Neuronal stem cell (in vitro differentiated cells): ENCODE measurements around the gene EVL.
A peak's percentile ranks its signal among the peaks of the same experiment; 100 is the strongest.

Experiments
- DNase-seq: peaks from one replicate; pipeline ENCODE4 v3.0.0-alpha.2; 2013; ENCODE audit warnings: low spot score
- H2AFZ ChIP-seq: one replicate; pipeline ENCODE4 v1.6.1; 2013; ENCODE audit warnings: mild to moderate bottlenecking, low read length, inconsistent platforms
- H2AK5ac ChIP-seq: 2 replicates; pipeline ENCODE4 v1.6.1; 2013; ENCODE audit warnings: low read depth, mild to moderate bottlenecking, inconsistent platforms, low read length, moderate library complexity, mixed read lengths
- H2BK120ac ChIP-seq: 2 replicates; pipeline ENCODE4 v1.6.1; 2013; ENCODE audit warnings: low read depth, mild to moderate bottlenecking, inconsistent platforms, low read length, moderate library complexity, mixed read lengths
- H2BK12ac ChIP-seq: one replicate; pipeline ENCODE4 v1.6.1; 2013; ENCODE audit warnings: low read length, inconsistent platforms
- H2BK15ac ChIP-seq: 2 replicates; pipeline ENCODE4 v1.6.1; 2013; ENCODE audit warnings: mild to moderate bottlenecking, low read length, inconsistent platforms, mixed read lengths
- H2BK5ac ChIP-seq: one replicate; pipeline ENCODE4 v1.6.1; 2013; ENCODE audit warnings: inconsistent platforms, mild to moderate bottlenecking, low read length, moderate library complexity
- H3K14ac ChIP-seq: one replicate; pipeline ENCODE4 v1.6.1; 2013; ENCODE audit warnings: low read length, inconsistent platforms
- H3K18ac ChIP-seq: 2 replicates; pipeline ENCODE4 v1.6.1; 2013; ENCODE audit warnings: low read length, inconsistent platforms
- H3K23ac ChIP-seq: 2 replicates; pipeline ENCODE4 v1.6.1; 2013; ENCODE audit warnings: low read depth, mild to moderate bottlenecking, mixed read lengths, low read length, inconsistent platforms; ENCODE audit not compliant: poor library complexity
- H3K27ac ChIP-seq: replicated peaks from 3 replicates; pipeline ENCODE4 v1.5.1; 2013; ENCODE audit warnings: low read length, inconsistent platforms
- H3K27me3 ChIP-seq, 3 experiments: 2 replicates each; pipeline ENCODE4 v1.6.1; 2013; ENCODE audit warnings: low read length in 3 of 3, mild to moderate bottlenecking in 2 of 3, inconsistent platforms in 1 of 3, low read depth in 1 of 3, mixed read lengths in 1 of 3, moderate library complexity in 1 of 3; ENCODE audit not compliant: control insufficient read depth in 3 of 3, insufficient read depth in 3 of 3
- H3K36me3 ChIP-seq, 2 donors: replicated peaks in 1 of 2; 2 replicates each; pipeline ENCODE4 v1.6.1; 2013; ENCODE audit warnings: low read length in 2 of 2; ENCODE audit not compliant: control insufficient read depth in 2 of 2, insufficient read depth in 2 of 2
- H3K4ac ChIP-seq: 2 replicates; pipeline ENCODE4 v1.6.1; 2013; ENCODE audit warnings: inconsistent platforms, mild to moderate bottlenecking, low read length, moderate library complexity
- H3K4me1 ChIP-seq, 2 donors: 1 replicate in 1 of 2; 2 replicates in 1 of 2; pipeline ENCODE4 v1.6.1; 2013; ENCODE audit warnings: low read length in 2 of 2, low read depth in 1 of 2; ENCODE audit not compliant: control insufficient read depth in 2 of 2, insufficient read depth in 1 of 2
- H3K4me2 ChIP-seq: one replicate; pipeline ENCODE4 v1.6.1; 2013; ENCODE audit warnings: mild to moderate bottlenecking, low read length, inconsistent platforms; ENCODE audit not compliant: insufficient read depth, poor library complexity, severe bottlenecking
- H3K4me3 ChIP-seq, 2 donors: 2 replicates each; pipeline ENCODE4 v1.5.1; 2013; ENCODE audit warnings: low read length in 2 of 2, mild to moderate bottlenecking in 2 of 2, inconsistent platforms in 1 of 2, moderate library complexity in 1 of 2
- H3K79me1 ChIP-seq: one replicate; pipeline ENCODE4 v1.6.1; 2013; ENCODE audit warnings: low read depth, mild to moderate bottlenecking, inconsistent platforms, low read length, moderate library complexity
- H3K9ac ChIP-seq: one replicate; pipeline ENCODE4 v1.6.1; 2013; ENCODE audit warnings: mild to moderate bottlenecking, low read depth, low read length, inconsistent platforms; ENCODE audit not compliant: poor library complexity
- H3K9me3 ChIP-seq, 2 donors: replicated peaks in 1 of 2; 2 replicates each; pipeline versions ENCODE3 to v1.6.1; 2013; ENCODE audit warnings: low read length in 2 of 2, mild to moderate bottlenecking in 2 of 2, inconsistent platforms in 1 of 2, low read depth in 1 of 2, mixed read lengths in 1 of 2, moderate library complexity in 1 of 2; ENCODE audit not compliant: control insufficient read depth in 2 of 2, insufficient read depth in 1 of 2
- H4K8ac ChIP-seq: one replicate; pipeline ENCODE4 v1.6.1; 2013; ENCODE audit warnings: low read depth, mild to moderate bottlenecking, inconsistent platforms, low read length, moderate library complexity
- H4K91ac ChIP-seq: one replicate; pipeline ENCODE4 v1.6.1; 2013; ENCODE audit warnings: low read length, low read depth, mild to moderate bottlenecking, inconsistent platforms; ENCODE audit not compliant: poor library complexity
- WGBS, 2 donors: extraction: QIAGEN DNeasy Blood & Tissue Kit; methylation state at CpG; one replicate each; pipeline ENCODE4 v1.1.7; 2013; ENCODE audit warnings: missing lambda C conversion rate in 2 of 2, mixed read lengths in 1 of 2; ENCODE audit not compliant: insufficient read length in 2 of 2, insufficient replicate concordance in 1 of 2; ENCODE audit errors: extremely low coverage in 2 of 2; 5-methylcytosine and 5-hydroxymethylcytosine counted together
- small RNA-seq: library from polyadenylated mRNA; stranded (forward); fragments of <200 nt; extraction: miRNeasy Mini kit (QIAGEN cat#:217004); gene quantifications from one replicate; pipeline ENCODE3, GENCODE V24; 2013; ENCODE audit not compliant: insufficient read depth

The EVL gene

DNA sequence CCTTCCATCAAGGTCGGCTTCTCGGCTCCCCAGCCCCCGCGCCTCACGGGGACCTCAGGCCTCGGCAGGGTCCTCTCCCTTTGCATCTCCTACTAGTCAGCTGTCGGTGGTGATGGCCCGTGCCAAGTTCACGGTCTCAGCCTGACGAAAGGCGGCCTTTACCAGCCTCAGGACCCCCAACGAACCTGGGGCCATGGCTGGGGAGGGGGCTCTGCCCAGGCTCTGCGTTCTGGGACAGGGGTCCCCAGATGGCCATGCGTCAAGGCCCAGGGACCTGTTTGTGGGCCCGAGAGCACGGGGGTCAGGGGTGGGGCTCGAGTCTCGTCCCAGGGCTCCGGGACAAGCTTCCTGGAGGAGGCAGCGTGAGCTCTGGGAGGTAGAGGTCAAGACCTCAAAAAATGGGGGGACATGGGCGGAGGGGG lies 127.0 kb downstream of the EVL start:
- peak overlapping the region; percentile 84 for H3K9ac ChIP-seq
- no peak overlapping the region for H3K14ac ChIP-seq
- H2AK5ac ChIP-seq: no peak overlapping the region
- peaks cover 9 to 10% of the 10 kb centered on the region in 2 donors for H3K4me1 ChIP-seq
- H3K9me3 ChIP-seq: no peaks in the 10 kb centered on the region
- H3K4me2 ChIP-seq: no peak overlapping the region
- H3K4me3 ChIP-seq: peak overlapping the region in 1 of 2 donors; percentile 48
- no CpG with 5 or more reads among the region's 21 CpGs for WGBS, 2 donors
- peak overlapping the region; percentile 91 for H3K18ac ChIP-seq
- H4K8ac ChIP-seq: peak overlapping the region; percentile 82
- no peak for DNase-seq
- H4K91ac ChIP-seq: no peak overlapping the region
- no peaks in the 10 kb centered on the region for H3K36me3 ChIP-seq
- H2BK5ac ChIP-seq: no peak overlapping the region
- H2BK15ac ChIP-seq: no peak overlapping the region
- peak overlapping the region; percentile 89 for H3K23ac ChIP-seq
- no peak overlapping the region for H2BK120ac ChIP-seq
- peak overlapping the region; percentile 95 for H2AFZ ChIP-seq
- no peak overlapping the region for H2BK12ac ChIP-seq
- H3K79me1 ChIP-seq: no peaks in the 10 kb centered on the region
- H3K27me3 ChIP-seq: no peaks in the 10 kb centered on the region
- no peak overlapping the region for H3K27ac ChIP-seq
- no peak overlapping the region for H3K4ac ChIP-seq

DNA sequence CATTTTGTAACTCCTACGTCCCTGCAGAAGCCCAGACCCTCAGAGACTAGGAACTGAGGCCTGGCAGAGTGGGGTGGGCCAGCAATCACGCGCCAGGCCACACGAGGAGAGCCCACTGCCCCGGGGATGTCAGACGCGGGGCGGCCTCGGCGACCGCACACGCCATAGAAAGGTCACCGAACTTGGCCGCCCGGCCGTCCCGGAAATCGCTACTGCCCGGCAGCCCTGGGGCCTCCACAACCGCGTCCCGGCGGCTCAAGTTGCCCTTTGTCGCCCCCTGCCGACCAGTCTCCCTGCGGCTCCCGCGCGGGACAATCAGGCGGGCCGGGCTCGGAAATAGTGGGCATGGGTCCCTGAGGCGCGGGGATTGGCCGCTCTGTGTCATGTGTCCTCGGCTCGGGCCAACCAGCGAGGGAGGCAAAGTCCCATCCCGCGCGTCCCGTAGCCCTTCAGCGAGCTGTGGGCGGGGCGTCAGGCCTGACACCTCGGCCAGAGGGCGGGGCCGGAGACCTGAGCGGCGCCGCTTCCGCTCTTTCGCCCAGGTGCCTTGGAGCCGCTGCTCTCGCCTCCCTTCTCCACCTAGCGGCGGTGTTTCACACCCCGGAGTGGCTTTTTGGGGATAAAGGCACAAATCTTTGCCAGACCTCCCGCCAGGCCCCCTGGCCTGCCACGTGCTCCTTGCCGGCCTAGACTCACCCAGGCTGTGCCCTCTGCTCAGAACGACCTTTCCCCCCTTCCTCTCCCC lies 127.6 kb downstream of the EVL start:
- Histone ChIP-seq H3K9ac (peak overlapping the region; percentile 84), H3K36me3 (no peaks in the 10 kb centered on the region), H2AFZ (peak overlapping the region; percentile 95), H3K23ac (peak overlapping the region; percentile 89), H4K91ac (no peak overlapping the region), H3K4me3 (peak overlapping the region in 1 of 2 donors; percentile 48), H2BK5ac (no peak overlapping the region), H3K27me3 (no peaks in the 10 kb centered on the region), H3K14ac (no peak overlapping the region), H2BK12ac (no peak overlapping the region), H2BK15ac (no peak overlapping the region), H3K4me1 (peaks cover 9 to 10% of the 10 kb centered on the region in 2 donors), H2AK5ac (no peak overlapping the region), H2BK120ac (no peak overlapping the region), H3K18ac (peak overlapping the region; percentile 93), H3K27ac (no peak overlapping the region), H4K8ac (peak overlapping the region; percentile 82), H3K4me2 (peak overlapping the region; percentile 80), H3K4ac (no peak overlapping the region), H3K79me1 (no peaks in the 10 kb centered on the region), H3K9me3 (no peaks in the 10 kb centered on the region)
- DNase-seq: peak; percentile 99
- WGBS, 2 donors: no CpG with 5 or more reads among the region's 62 CpGs

Small RNA genes within 50 kb of the gene (small RNA-seq; reads per million reads assigned to genes)
- 6.3 reads per million, percentile 33 among the genes with 10 or more reads in this experiment for gene MIR151B
- 2,216 reads per million, percentile 99 among the genes with 10 or more reads in this experiment for gene MIR342
